Stomach (tissue), 4 donors: ENCODE measurements around the gene CLCN3.

Experiments
- POLR2A ChIP-seq, 4 donors: fragments of 450-650 bp; IDR thresholded peaks; one replicate each; pipeline ENCODE4 v1.6.1; 2016; ENCODE audit warnings: antibody characterized with exemption in 4 of 4, control low read depth in 2 of 4, mild to moderate bottlenecking in 1 of 4, moderate library complexity in 1 of 4
- POLR2AphosphoS5 ChIP-seq, 3 donors: sonication (generic); formaldehyde crosslinking; IDR thresholded peaks; one replicate each; pipeline ENCODE4 v1.6.1; 2016; ENCODE audit warnings: antibody characterized with exemption in 3 of 3
- TF ChIP-seq, protein P1 (sequence below), 7 experiments: fragments of 450-650 bp in 4 of 7; fragments of 200-600 bp in 3 of 7; sonication (generic) in 3 of 7; IDR thresholded peaks; one replicate each; pipeline ENCODE4 v1.5.1; 2016 to 2019; ENCODE audit warnings: antibody characterized with exemption in 7 of 7, control low read depth in 2 of 7, mild to moderate bottlenecking in 1 of 7

DNA sequence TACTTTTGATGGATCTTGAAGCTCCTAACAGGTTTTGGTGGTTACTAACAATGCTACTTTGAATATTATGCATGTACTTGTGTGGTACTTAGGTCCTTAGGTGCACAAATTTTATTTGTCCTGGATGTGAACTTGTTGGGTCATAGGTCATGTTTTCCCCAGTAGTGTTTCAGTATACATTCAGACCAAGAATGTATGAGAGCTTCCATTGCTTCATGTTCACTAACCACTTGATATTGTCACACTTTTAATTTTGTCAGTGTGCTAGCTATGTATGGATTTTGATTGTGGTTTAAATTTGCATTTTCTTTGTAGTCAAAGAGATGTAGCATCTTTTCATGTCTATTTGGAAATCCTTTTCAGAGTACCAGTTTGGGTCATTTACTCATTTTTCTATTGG is 32.2 kb downstream of the CLCN3 start:
- TF ChIP-seq, protein P1, sequence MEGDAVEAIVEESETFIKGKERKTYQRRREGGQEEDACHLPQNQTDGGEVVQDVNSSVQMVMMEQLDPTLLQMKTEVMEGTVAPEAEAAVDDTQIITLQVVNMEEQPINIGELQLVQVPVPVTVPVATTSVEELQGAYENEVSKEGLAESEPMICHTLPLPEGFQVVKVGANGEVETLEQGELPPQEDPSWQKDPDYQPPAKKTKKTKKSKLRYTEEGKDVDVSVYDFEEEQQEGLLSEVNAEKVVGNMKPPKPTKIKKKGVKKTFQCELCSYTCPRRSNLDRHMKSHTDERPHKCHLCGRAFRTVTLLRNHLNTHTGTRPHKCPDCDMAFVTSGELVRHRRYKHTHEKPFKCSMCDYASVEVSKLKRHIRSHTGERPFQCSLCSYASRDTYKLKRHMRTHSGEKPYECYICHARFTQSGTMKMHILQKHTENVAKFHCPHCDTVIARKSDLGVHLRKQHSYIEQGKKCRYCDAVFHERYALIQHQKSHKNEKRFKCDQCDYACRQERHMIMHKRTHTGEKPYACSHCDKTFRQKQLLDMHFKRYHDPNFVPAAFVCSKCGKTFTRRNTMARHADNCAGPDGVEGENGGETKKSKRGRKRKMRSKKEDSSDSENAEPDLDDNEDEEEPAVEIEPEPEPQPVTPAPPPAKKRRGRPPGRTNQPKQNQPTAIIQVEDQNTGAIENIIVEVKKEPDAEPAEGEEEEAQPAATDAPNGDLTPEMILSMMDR (IDR thresholded peaks at IDR 0.05): no peak
- TF ChIP-seq POLR2A (IDR thresholded peaks at IDR 0.05): no peak
- no peak for TF ChIP-seq POLR2AphosphoS5 (IDR thresholded peaks at IDR 0.05)
